Stimulated activated CD8-positive, alpha-beta memory T cell treated with anti-CD3 and anti-CD28 coated beads, Interleukin-4, amount 100 ng/mL, for 1 hour (primary cell): Measurements from ENCODE around the gene SLC29A1.
"Not testable (repeated sequence)": the region's sequence is repeated elsewhere in the genome, so short reads cannot be mapped to it uniquely, and the experiment has no call there.

ENCODE experiments used
- DNase-seq, 2 donors: peaks; one replicate each; pipeline ENCODE4 v3.0.0-alpha.2; 2020; ENCODE audit warnings: low read depth in 2 of 2, low spot score in 1 of 2

The SLC29A1 gene

DNA sequence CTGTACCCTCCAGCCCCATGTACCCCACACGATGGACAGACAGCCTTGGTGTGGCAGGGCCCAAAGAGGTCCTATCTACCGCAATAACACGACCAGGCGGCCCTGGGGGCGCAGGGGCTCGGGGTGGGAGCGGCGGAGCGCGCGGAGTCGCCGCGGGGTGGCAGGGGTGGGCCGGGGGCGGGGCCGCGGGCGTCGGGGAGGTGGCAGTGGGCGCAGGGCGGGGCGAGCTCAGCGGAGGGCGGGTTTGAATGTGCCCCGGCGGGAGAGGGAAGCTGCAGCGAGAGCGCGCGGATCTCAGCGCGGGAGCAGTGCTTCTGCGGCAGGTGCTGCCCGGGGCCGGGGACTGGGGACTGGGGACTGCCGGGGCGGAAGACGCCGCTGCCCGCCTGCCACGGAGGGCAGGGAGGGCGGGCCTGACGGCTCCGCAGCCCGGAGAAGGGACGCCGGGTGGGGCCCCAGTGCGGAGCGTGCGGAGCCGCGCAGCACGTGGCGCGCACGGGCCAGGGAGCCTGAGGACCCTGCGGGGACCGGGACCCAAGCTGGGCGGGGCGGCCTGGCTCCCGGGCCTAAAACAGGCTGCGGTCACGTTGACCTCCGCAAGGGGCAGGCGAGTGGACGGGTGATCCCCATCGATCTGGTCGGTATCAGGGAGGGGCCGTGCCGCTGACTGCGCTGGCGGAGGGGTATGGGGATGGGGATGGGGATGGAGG is at the start of gene SLC29A1:
SLC29A1 (plus strand) TSS at position 277 of the 710 bp plus-strand sequence. CDS start 3,719 bp downstream, outside the sequence.
- DNase-seq, result peak; percentile 56 to 66

DNA sequence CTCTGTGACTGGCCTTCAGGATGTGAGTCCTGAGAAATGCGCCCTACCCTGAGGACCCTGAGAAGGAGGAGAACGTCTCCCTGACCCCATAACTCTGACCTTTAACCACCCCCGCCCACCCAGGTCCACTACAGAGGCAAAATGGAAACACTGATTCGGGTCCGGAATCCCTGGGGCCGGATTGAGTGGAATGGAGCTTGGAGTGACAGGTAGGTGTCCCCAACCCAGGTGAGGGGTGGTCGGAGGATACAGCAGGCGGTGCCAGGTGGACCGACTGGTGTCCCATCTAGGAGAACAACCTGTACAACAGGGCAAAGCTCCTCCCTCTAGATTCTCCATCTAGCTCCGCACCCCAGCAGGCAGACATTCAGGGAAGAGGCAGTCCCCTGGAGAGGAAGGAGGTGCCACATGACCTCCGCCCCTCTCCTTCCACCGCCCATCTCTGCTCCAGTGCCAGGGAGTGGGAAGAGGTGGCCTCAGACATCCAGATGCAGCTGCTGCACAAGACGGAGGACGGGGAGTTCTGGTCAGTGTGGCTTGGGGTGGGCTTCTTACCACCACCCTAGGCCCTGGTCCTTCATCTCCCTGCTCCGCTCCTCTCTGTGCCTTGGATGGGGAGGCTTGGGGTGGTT is 47.1 kb upstream of the SLC29A1 start:
- no peak for DNase-seq

DNA sequence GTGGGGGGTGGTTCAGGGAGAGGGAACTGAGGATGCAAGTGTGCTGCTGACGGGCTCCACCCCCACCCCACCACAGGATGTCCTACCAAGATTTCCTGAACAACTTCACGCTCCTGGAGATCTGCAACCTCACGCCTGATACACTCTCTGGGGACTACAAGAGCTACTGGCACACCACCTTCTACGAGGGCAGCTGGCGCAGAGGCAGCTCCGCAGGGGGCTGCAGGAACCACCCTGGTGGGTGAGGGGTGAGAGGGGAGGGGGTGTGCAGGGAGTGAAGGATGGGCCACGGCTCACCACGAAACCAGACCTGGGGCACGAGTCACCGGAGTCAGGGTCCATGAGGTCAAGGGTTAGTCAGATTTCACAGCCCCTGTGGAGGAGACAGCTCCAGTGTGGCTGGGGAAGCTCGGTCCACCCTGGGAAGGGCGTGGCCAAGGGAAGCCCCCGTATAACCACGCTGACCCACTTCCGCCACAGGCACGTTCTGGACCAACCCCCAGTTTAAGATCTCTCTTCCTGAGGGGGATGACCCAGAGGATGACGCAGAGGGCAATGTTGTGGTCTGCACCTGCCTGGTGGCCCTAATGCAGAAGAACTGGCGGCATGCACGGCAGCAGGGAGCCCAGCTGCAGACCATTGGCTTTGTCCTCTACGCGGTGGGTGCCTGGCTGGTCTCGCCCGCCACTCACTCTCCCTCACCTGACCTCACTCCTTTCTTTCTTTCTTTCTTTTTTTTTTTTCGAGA is 46.5 kb upstream of the SLC29A1 start:
- no peak for DNase-seq

DNA sequence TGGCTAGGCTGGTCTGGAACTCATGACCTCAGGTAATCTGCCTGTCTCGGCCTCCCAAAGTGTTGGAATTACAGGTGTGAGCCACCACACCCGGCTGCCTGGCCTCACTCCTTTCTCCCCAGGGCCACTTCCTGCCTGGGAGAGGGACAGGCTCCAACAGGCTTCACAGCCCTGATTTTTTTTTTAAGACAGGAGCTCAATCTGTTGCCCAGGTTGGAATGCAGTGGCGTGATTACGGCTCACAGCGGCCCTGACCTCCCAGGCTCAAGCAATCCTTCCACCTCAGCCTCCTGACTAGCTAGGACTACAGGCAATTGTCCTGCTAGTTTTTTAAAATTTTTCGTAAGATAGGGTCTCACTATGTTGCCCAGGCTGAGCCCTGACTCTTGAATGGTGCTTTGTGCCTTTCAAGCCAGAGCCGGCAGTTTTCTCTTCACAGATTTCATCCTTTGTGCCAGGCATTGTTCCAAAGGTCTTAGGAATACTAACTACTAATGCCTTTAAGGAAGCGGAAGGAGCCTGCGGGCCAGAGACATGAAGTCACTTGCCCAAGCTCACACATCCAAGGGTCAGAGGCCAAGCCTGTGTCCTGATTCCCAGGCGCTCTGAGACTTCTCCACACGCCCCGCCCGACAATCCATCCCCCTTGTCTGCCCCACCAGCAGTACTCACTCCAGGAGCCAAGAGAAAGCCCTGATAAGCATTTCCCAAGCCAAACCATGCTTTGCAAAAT is 45.5 kb upstream of the SLC29A1 start:
- DNase-seq, result no peak

DNA sequence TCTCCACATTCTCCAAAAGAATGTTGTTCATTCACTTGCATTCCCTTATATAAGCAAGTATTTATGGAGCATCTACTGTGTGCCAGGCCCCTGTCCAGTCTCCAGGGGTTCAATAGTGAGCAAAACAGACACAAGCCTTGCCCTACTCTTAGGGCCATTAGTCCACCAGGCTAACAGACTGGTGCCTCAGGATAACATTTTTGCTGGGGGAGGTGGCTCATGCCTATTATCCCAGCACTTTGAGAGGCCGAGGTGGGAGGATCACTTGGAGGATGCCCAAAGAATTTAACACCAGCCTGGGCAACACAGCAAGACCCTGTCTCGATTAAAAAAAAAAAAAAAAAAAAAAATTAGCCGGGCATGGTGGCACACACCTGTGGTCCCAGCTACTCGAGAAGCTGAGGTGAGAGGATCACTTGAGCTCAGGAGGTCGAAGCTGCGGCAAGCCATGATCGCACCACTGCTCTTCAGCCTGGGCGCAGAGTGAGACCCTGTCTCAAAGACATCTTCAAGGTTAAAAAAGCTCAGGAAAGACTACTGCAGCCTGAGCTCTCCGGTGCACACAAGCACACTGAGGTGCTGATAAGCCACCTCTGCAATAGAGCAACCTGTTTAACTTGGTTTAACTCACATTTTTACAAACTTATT is 44.8 kb upstream of the SLC29A1 start:
- DNase-seq, result no peak

DNA sequence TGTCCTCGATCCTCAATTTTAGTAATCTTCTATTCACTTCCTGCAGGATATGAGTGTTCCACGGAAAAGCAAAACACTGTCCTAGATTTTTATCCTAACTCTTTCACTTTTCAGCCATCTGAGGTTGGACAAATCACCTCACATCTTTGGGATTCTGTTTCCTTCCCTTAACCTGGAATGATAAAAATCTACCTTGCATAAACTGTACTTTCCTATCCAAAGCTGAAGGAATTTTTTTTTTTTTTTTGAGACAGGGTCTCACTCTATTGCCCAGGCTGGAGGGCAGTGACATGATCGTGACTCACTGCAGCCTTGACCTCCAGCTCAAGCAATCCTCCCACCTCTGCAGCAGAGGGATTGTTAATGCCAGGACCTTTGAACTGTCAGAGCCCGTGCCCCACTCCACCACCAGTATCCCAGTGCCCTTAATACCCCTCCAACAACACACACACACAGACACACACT is 44.3 kb upstream of the SLC29A1 start:
- no peak for DNase-seq

DNA sequence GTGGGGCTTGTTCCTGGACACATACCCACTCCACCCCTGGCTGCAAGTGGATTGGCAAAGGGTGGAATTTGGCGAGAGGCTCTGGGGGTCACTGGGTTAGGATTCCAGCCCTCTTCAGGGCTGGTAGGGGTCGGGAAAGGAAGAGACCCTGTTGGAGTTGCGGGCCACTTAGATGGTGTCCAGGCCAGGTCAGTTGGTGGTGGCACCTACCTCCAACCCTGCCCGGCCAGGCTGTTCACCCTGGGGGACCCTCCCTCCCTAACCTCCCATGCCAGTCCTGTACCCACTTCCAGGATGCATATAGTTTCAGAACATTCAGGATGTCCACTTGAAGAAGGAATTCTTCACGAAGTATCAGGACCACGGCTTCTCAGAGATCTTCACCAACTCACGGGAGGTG is 43.7 kb upstream of the SLC29A1 start:
- no peak for DNase-seq

DNA sequence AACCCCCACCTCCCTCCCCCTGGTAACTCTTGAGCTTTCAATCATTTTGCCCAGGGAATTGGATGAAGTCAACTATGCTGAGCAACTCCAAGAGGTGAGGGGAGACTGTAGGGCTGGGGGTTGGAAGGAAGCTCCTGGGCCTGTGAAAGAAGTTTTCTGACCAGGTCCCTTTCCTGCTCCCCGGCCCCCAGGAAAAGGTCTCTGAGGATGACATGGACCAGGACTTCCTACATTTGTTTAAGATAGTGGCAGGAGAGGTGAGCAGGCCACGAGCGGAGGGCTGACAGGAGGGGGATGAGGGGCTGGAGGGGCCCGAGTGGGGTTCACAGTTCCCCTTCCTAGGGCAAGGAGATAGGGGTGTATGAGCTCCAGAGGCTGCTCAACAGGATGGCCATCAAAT is 43.0 kb upstream of the SLC29A1 start:
- DNase-seq, result no peak

DNA sequence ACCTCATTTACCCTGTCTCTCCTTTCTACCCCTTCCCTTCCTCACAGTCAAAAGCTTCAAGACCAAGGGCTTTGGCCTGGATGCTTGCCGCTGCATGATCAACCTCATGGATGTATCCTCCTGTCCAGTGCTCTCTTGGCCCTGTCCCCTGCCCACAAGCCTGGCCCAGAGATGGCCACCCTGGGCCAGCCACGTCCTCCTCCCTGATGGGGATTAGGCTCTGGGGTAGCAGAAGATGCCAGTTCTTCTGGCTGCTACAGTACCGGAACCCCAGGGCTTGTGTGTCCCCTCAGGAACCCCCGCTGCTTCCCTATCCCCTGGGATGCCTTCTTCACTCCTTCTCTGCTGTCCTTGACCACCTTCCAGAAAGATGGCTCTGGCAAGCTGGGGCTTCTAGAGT is 42.5 kb upstream of the SLC29A1 start:
- no peak for DNase-seq

DNA sequence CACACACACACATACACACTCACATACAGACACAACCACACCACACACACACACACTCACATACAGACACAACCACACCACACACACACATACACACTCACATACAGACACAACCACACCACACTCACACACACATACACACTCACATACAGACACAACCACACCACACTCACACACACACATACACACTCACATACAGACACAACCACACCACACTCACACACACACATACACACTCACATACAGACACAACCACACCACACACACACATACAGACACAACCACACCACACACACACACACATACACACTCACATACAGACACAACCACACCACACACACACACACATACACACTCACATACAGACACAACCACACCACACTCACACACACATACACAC is 41.6 kb upstream of the SLC29A1 start:
- DNase-seq, result not testable (repeated sequence)

DNA sequence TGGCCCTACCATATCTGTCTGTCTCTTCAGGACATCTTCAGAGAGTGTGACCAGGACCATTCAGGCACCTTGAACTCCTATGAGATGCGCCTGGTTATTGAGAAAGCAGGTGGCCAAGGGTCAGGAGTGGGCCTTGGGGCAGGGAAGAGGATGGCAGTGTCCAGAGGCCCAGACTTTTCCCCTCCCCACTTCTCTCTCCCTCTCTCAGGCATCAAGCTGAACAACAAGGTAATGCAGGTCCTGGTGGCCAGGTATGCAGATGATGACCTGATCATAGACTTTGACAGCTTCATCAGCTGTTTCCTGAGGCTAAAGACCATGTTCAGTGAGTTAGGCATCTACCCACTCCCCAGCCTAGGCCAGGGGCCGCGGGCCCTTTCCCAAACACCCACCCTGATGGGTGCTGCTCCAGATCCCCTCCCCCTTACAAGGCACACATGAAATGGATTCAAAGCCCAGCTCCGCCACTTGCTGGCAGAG is 40.4 kb upstream of the SLC29A1 start:
- DNase-seq, result no peak

DNA sequence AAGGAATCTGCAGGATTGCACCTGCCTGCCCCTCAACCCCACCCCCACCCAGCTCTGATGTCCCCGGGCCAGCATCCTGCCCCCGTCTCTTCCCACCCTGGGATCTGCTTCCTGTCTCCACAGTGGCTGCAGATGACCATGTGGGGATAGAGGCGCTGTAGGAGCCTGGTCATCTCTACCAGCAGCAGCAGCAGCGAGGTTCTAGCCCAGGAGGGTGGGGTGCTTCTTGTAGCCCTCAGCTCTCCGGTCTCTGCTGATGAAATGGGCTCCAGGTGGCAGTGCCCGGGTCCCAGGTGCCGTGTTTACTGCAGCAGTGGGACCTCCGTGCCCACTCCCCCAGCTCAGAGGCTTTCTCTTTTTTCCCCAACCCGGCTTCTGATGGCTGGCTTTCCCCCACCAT is 39.6 kb upstream of the SLC29A1 start:
- DNase-seq, result no peak

DNA sequence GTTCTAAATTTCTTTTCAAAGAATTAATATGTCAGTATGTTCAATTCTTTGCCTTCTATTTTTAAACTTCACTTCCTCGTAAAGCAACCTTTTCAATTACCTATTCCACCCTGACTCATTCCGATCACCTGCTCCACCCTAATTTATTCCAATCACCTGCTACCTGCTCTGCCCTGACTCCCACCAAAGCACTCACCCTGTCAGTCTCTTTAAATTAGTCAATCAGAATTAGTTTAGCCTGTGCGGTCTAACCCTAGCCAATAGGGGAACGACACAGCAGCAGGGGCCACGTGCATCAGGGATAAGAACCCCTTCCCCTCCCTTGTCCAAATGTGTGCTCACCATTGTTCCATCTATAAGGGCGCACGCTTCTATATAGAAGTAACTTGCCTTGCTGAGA is 38.0 kb upstream of the SLC29A1 start:
- not testable (repeated sequence) for DNase-seq

DNA sequence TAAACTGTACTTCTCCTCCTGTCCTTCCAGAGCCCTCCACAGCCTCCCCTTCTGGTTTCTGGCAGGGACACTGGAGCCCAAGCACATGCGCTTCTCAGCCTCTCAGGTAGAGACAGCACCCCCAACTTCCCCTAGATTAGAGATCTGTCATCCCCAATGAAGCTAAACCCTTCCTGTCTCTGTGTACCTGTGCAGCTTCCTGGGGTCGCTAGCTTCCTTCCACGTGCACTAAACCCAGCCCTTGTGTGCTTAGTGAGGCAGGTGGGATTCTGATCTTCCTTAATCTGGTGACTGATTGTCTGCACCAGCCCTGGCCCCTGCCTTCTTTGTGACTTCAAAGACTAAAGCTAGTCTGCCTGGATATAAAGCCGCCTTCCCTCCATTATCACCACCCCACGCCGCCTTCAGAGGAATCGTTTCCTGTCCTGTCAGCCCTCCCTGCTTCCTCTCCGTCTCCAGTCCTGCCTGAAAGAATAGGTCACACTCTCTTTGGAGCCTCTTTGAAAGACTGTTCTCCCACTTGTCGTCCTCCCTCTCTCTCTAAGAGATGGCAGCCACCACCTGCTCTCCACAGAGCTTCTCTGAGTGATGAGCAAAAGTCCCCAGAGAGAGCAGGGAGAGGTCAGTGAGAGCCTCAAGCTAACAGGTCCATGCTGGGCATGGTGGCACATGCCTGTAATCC is 37.3 kb upstream of the SLC29A1 start:
- DNase-seq, result no peak

DNA sequence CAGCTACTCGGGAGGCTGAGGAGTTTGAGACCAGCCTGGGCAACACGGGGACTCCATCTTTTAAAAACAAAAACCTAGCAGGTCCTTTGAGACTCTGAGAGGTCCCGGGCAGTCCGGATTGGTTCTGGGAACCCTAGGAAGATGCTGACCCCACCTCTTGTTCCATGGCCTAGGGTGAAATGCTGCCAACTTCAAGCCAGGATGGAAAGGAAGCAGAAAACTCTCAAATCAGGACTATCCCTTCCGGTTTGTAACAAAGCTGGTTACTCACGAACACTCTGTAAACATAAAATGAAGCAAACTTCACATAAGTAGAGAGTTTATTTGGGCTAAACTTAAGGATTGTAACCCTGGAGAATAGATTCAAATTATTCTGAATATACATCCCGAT is 36.8 kb upstream of the SLC29A1 start:
- no peak for DNase-seq

DNA sequence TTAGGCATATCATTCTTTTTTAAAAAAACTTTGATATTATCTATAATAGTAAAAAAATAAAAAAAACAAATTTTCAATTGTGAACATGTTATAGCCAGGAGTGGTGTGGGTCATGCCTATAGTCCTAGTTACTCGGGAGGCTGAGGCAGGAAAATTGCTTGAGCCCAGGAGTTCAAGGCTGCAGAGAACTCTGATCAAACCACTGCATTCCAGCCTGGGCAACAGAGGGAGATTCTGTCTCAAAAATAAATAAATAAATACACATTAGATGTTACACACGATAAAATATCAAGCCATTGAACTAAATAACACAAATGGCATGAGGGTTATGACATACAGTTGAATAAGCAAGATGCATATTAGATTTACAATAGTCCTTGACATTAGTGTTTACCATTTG is 34.6 kb upstream of the SLC29A1 start:
- no peak for DNase-seq

DNA sequence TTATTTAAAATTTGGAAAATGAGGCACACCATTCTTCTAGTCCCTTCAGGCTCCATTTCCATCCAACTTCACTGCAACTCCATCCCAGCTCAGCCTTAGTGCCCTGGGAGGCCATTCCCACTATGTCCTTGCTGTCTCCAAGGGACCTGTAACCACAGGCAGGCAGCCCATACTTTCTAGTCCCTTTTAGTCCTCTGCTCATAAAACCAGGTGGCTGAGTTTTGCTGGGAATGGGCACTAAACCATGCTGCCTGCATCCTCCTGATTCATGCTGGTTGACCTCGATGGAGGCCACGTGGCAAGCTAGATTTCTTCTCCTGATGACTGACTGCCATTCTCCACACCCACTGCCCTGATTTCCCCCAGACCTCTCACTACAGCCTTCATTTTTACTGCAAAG is 34.1 kb upstream of the SLC29A1 start:
- no peak for DNase-seq

DNA sequence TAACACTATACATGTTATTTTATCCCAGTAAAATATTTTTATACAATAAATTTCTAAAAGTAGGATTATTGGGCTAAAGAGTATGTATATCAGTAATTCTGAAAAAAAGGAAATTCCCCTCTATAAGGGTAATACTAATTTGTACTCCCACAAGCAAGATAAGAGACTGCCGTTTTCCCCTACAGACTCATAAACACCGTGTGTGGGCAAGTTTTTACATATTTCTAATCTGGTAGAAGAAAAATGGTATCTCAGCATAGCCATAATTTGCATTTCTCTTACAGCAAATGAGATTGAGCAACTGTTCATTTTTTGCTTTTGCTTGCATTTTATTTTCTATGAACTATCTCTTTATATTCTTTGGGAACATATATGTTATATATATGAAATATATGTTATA is 32.7 kb upstream of the SLC29A1 start:
- no peak for DNase-seq

DNA sequence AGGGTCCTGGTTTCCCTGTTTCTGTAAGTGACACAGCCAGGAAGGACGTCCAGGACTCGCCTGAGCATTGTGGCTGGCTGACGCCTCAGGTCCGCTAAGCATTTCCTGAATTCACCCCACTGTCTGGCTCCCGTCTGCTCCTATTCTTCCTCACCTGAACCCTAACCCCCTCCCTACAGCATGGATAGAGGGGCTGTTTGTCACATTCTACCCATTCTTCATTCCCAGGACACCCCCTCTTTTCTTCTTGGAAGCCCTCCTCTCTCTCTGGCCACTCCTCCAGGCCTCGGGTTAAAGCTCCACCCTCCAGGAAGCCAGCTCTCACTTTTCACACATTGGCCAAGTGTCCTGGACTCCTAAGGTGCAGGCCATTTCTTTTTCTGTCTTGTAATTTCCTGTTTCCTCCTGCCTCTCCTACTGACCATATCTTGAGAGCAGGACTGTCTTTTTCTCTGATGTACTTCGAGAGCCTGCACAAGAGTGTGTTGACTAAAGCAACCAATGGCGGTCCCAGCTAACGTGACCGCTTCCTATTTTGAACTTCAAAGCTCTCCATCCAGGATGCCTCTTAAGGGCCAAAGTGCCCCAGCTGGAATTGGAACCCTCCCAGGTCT is 30.9 kb upstream of the SLC29A1 start:
- DNase-seq, result no peak
